SK-N-SH treated with all-trans-retinoic acid at 6 μM for 48 hours (cell line): ENCODE measurements around the gene MESP2.

Experiments
- ATAC-seq: fragments of 200-7000 bp; cut with Tn5 transposase; 3 replicates; pipeline ENCODE4 v1.9.1; 2020; ENCODE audit warnings: mild to moderate bottlenecking, moderate library complexity
- ARNTL ChIP-seq: fragments of 450-650 bp; formaldehyde crosslinking; IDR thresholded peaks from 2 replicates; pipeline ENCODE4 v1.5.0; 2020; ENCODE audit warnings: low read depth, mild to moderate bottlenecking, moderate library complexity, borderline replicate concordance
- BACH2 ChIP-seq: fragments of 250-450 bp; sonication (Bioruptor Pico); IDR thresholded peaks from 2 replicates; pipeline ENCODE4 v1.9.0; 2021; ENCODE audit warnings: mild to moderate bottlenecking, borderline replicate concordance
- CREB5 ChIP-seq: fragments of 250-450 bp; sonication (Bioruptor Pico); IDR thresholded peaks from 2 replicates; pipeline ENCODE4 v1.5.1; 2020; ENCODE audit warnings: low read depth, mild to moderate bottlenecking, moderate library complexity
- CSDC2 ChIP-seq: fragments of 250-450 bp; sonication (Bioruptor Pico); IDR thresholded peaks from 2 replicates; pipeline ENCODE4 v1.5.0; 2020; ENCODE audit warnings: mild to moderate bottlenecking, moderate library complexity
- ESRRG ChIP-seq: fragments of 250-450 bp; sonication (Bioruptor Pico); IDR thresholded peaks from 2 replicates; pipeline ENCODE4 v1.6.1; 2021; ENCODE audit warnings: mild to moderate bottlenecking
- GLIS3 ChIP-seq: fragments of 250-450 bp; sonication (Bioruptor Pico); IDR thresholded peaks from 2 replicates; pipeline ENCODE4 v1.5.0; 2020; ENCODE audit warnings: mild to moderate bottlenecking, moderate library complexity
- ISL1 ChIP-seq: fragments of 250-450 bp; sonication (Bioruptor Pico); IDR thresholded peaks from 2 replicates; pipeline ENCODE4 v2.1.2; 2022; ENCODE audit warnings: mild to moderate bottlenecking, moderate library complexity
- OSR1 ChIP-seq: fragments of 250-450 bp; sonication (Bioruptor Pico); IDR thresholded peaks from 2 replicates; pipeline ENCODE4 v1.8.0; 2022; ENCODE audit warnings: moderate library complexity, mild to moderate bottlenecking, inconsistent platforms
- POU6F1 ChIP-seq: fragments of 250-450 bp; sonication (Bioruptor Pico); IDR thresholded peaks from 2 replicates; pipeline ENCODE4 v1.8.0; 2021; ENCODE audit warnings: low read depth, mild to moderate bottlenecking, moderate library complexity, borderline replicate concordance
- PPARA ChIP-seq: fragments of 250-450 bp; sonication (Bioruptor Pico); IDR thresholded peaks from 2 replicates; pipeline ENCODE4 v1.5.0; 2020; ENCODE audit warnings: mild to moderate bottlenecking, borderline replicate concordance
- SNAI2 ChIP-seq: fragments of 250-450 bp; sonication (Bioruptor Pico); IDR thresholded peaks from 2 replicates; pipeline ENCODE4 v1.5.0; 2020; ENCODE audit warnings: mild to moderate bottlenecking, moderate library complexity
- TCF4 ChIP-seq: fragments of 250-450 bp; sonication (Bioruptor Pico); IDR thresholded peaks from 2 replicates; pipeline ENCODE4 v1.8.0; 2021; ENCODE audit warnings: mild to moderate bottlenecking, moderate library complexity, borderline replicate concordance
- TOX ChIP-seq: fragments of 250-450 bp; sonication (Bioruptor Pico); IDR thresholded peaks from 2 replicates; pipeline ENCODE4 v1.8.0; 2021; ENCODE audit warnings: mild to moderate bottlenecking, moderate library complexity, borderline replicate concordance
- ZC3H10 ChIP-seq: fragments of 250-450 bp; sonication (Bioruptor Pico); IDR thresholded peaks from 2 replicates; pipeline ENCODE4 v1.5.1; 2021; ENCODE audit warnings: mild to moderate bottlenecking, moderate library complexity
- ZFP3 ChIP-seq: fragments of 250-450 bp; sonication (Bioruptor Pico); IDR thresholded peaks from 2 replicates; pipeline ENCODE4 v1.5.0; 2020; ENCODE audit warnings: mild to moderate bottlenecking, moderate library complexity
- ZFP30 ChIP-seq: fragments of 450-650 bp; formaldehyde crosslinking; IDR thresholded peaks from 2 replicates; pipeline ENCODE4 v1.5.0; 2022; ENCODE audit warnings: mild to moderate bottlenecking, moderate library complexity
- ZNF565 ChIP-seq: fragments of 450-650 bp; formaldehyde crosslinking; conservative IDR thresholded peaks from 2 replicates; pipeline ENCODE4 v1.5.0; 2020; ENCODE audit warnings: low read depth, mild to moderate bottlenecking, moderate library complexity
- ZNF70 ChIP-seq: fragments of 450-650 bp; formaldehyde crosslinking; IDR thresholded peaks from 2 replicates; pipeline ENCODE4 v1.5.0; 2020; ENCODE audit warnings: mild to moderate bottlenecking, moderate library complexity
- TF ChIP-seq, protein P1 (sequence below): fragments of 250-450 bp; sonication (Bioruptor Pico); IDR thresholded peaks from 2 replicates; pipeline ENCODE4 v1.5.1; 2021; ENCODE audit warnings: mild to moderate bottlenecking, moderate library complexity
- TF ChIP-seq, protein P2 (sequence below): fragments of 250-450 bp; sonication (Bioruptor Pico); IDR thresholded peaks from 2 replicates; pipeline ENCODE4 v1.8.0; 2020; ENCODE audit warnings: mild to moderate bottlenecking, moderate library complexity, borderline replicate concordance
- TF ChIP-seq, protein P3 (sequence below): fragments of 250-450 bp; sonication (Bioruptor Pico); IDR thresholded peaks from 2 replicates; pipeline ENCODE4 v1.5.0; 2020; ENCODE audit warnings: mild to moderate bottlenecking, moderate library complexity

Gene MESP2

DNA sequence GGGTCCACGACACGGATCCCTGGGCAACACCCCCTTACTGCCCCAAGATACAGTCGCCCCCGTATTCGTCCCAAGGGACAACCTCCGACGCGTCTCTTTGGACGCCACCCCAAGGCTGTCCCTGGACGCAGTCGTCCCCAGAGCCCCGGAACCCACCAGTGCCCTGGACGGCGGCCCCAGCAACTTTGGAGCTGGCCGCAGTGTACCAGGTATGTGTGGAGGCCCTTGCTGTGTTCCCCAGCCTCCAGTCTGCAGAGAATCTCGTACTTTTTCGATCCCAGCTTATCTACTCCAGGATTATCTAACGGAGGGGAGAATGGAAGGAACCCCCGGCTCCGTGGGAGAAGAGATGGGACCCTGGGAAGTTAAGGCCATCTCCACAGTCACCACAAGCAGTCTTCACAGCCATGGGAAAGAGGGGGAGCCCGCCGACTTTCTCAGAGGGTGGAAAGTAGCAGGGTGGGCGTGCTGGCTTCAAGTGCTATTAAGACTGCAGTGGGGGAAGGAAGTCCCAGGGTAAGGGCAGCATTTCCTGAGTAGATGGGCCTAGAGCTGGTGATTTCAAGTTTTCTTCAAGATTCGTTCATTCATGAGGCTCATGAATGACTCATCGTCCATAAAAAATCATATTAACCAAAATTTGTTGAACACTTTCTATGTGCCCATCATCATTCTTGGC is 1.1 kb downstream of the MESP2 start:
- no peak for ATAC-seq

GRCh38 chr15:89777782-89778380 is 1.7 kb downstream of the MESP2 start:
- ATAC-seq, result no peak
- TF ChIP-seq, protein P1, sequence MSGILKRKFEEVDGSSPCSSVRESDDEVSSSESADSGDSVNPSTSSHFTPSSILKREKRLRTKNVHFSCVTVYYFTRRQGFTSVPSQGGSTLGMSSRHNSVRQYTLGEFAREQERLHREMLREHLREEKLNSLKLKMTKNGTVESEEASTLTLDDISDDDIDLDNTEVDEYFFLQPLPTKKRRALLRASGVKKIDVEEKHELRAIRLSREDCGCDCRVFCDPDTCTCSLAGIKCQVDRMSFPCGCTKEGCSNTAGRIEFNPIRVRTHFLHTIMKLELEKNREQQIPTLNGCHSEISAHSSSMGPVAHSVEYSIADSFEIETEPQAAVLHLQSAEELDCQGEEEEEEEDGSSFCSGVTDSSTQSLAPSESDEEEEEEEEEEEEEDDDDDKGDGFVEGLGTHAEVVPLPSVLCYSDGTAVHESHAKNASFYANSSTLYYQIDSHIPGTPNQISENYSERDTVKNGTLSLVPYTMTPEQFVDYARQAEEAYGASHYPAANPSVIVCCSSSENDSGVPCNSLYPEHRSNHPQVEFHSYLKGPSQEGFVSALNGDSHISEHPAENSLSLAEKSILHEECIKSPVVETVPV (CRISPR knock-in tag), result no peak
- TF ChIP-seq ESRRG (CRISPR knock-in tag) (no peak), ZFP3 (no peak), ZNF70 (no peak), POU6F1 (CRISPR knock-in tag) (no peak), CSDC2 (CRISPR knock-in tag) (no peak)
- TF ChIP-seq, protein P2, sequence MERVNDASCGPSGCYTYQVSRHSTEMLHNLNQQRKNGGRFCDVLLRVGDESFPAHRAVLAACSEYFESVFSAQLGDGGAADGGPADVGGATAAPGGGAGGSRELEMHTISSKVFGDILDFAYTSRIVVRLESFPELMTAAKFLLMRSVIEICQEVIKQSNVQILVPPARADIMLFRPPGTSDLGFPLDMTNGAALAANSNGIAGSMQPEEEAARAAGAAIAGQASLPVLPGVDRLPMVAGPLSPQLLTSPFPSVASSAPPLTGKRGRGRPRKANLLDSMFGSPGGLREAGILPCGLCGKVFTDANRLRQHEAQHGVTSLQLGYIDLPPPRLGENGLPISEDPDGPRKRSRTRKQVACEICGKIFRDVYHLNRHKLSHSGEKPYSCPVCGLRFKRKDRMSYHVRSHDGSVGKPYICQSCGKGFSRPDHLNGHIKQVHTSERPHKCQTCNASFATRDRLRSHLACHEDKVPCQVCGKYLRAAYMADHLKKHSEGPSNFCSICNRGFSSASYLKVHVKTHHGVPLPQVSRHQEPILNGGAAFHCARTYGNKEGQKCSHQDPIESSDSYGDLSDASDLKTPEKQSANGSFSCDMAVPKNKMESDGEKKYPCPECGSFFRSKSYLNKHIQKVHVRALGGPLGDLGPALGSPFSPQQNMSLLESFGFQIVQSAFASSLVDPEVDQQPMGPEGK (CRISPR knock-in tag), result no peak

More for the DNA sequence above, 1.1 kb downstream of the MESP2 start:
- TF ChIP-seq ARNTL (CRISPR knock-in tag), result no peak
- no peak for TF ChIP-seq OSR1 (CRISPR knock-in tag)
- no peak for TF ChIP-seq ESRRG (CRISPR knock-in tag)
- TF ChIP-seq CSDC2 (CRISPR knock-in tag), result no peak
- TF ChIP-seq CREB5, result no peak
- no peak for TF ChIP-seq ZC3H10
- TF ChIP-seq, protein P1 (CRISPR knock-in tag), result no peak
- no peak for TF ChIP-seq POU6F1 (CRISPR knock-in tag)
- TF ChIP-seq TOX (CRISPR knock-in tag), result no peak
- TF ChIP-seq, protein P2 (CRISPR knock-in tag), result no peak
- TF ChIP-seq ZFP3, result no peak
- TF ChIP-seq SNAI2, result no peak
- TF ChIP-seq TCF4, result no peak
- TF ChIP-seq ISL1, result no peak
- TF ChIP-seq PPARA, result no peak
- no peak for TF ChIP-seq ZNF70

- no peak for ATAC-seq
- no peak for TF ChIP-seq CSDC2 (CRISPR knock-in tag)
- no peak for TF ChIP-seq BACH2 (CRISPR knock-in tag)
- no peak for TF ChIP-seq ZFP30 (CRISPR knock-in tag)
- TF ChIP-seq ZNF70, result no peak
- no peak for TF ChIP-seq ZC3H10
- TF ChIP-seq PPARA, result no peak
- TF ChIP-seq, protein P3, sequence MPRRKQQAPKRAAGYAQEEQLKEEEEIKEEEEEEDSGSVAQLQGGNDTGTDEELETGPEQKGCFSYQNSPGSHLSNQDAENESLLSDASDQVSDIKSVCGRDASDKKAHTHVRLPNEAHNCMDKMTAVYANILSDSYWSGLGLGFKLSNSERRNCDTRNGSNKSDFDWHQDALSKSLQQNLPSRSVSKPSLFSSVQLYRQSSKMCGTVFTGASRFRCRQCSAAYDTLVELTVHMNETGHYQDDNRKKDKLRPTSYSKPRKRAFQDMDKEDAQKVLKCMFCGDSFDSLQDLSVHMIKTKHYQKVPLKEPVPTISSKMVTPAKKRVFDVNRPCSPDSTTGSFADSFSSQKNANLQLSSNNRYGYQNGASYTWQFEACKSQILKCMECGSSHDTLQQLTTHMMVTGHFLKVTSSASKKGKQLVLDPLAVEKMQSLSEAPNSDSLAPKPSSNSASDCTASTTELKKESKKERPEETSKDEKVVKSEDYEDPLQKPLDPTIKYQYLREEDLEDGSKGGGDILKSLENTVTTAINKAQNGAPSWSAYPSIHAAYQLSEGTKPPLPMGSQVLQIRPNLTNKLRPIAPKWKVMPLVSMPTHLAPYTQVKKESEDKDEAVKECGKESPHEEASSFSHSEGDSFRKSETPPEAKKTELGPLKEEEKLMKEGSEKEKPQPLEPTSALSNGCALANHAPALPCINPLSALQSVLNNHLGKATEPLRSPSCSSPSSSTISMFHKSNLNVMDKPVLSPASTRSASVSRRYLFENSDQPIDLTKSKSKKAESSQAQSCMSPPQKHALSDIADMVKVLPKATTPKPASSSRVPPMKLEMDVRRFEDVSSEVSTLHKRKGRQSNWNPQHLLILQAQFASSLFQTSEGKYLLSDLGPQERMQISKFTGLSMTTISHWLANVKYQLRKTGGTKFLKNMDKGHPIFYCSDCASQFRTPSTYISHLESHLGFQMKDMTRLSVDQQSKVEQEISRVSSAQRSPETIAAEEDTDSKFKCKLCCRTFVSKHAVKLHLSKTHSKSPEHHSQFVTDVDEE (CRISPR knock-in tag), result no peak
- TF ChIP-seq SNAI2, result no peak
- TF ChIP-seq ISL1, result no peak
- TF ChIP-seq GLIS3 (CRISPR knock-in tag), result no peak
- TF ChIP-seq TCF4, result no peak
- no peak for TF ChIP-seq ESRRG (CRISPR knock-in tag)
- no peak for TF ChIP-seq ZNF565
- TF ChIP-seq ZFP3, result no peak
Observed at GRCh38 chr15:89778861-89779260, 2.7 kb downstream of the MESP2 start.
